HG03039 (cell line): Measurements from ENCODE around the gene SHISA5.

Experiments used
- ATAC-seq: cut with Tn5 transposase; IDR thresholded peaks from one replicate; pipeline ENCODE4 v1.9.1; 2021; ENCODE audit warnings: mild to moderate bottlenecking, moderate library complexity; ENCODE audit not compliant: unreplicated experiment

Gene SHISA5

GRCh38 chr3:48432411-48433371 lies 71.3 kb downstream of the SHISA5 start:
- ATAC-seq = no peak

DNA sequence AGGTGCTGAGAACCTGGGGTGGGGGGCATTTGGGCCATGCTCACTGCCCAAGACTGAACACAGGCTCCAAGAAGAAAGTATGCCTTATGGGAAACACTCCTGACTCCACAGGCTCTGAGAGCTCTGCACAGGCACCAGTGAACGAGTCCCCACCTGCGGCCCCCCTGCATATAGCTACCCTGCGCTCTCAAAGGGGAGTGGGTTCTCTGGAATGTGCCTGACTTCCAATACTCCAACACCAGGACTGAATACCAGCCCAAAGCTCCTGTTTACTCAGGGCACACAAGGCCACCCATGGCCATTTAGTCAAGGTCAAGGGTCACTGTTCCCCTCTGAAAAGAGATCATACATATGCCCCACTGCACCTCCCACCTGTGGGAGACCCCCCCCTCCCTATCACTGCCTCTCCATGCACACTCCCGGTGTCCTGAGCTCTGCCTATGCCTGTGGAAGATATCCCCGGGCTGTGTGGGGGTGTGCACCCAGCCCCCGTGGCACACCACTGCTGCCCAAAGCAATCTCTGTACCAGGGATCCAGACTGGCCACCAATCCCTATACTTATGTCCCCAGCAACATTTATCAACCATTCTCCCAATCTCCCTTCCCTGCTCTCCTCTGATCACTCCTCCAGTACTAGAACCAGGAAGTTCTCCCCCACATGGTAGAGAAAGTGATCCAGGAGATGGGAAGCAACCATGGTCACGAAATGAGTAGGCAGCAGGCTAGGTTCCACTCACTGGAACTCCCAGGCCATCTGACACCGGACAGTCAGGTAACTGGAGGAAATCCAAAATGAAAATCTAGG lies 72.5 kb downstream of the SHISA5 start:
- no peak for ATAC-seq

GRCh38 chr3:48430708-48431101 lies 73.3 kb downstream of the SHISA5 start:
- ATAC-seq = no peak

- no peak for ATAC-seq
Observed at GRCh38 chr3:48429960-48430707, 73.8 kb downstream of the SHISA5 start, which contains the start of gene PLXNB1. Gene PLXNB1, minus strand, starts transcription at chr3:48430086. Its CDS starts 5,475 bp downstream, at chr3:48424611.

DNA sequence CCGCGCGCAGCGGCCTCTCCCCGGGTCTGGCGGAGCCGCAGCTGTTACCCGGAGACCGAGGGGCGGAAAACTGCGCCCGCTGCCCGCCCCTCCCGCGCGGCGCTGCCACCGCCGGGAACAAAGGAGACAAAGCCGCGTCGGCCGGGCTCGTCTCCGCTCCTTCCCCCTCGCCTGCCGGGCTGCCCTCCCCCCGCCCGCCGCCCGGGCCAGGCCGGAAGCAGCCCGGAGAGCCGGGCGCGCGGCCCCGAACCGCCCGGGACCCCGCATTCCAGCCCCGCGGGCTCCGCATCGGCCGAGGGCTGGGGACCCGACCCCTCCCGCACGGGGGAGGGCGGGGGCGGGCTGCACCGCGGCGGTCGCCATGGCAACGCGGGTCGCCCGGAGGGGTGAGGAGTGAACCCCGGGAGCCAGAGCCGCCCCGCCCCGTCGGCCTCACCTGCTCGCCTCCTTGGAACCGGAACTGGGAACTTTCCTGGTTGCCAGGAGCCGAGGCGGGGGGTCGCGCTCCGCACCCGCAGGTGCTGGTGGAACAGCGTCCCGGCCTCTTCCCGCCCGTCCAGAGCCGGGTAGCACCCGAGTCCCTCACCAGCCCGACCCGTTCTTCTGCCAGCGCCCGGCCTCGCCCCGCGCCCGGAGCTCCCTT lies 74.5 kb downstream of the SHISA5 start:
- no peak for ATAC-seq

- no peak for ATAC-seq
Observed at GRCh38 chr3:48428572-48429316, 75.2 kb downstream of the SHISA5 start.

- ATAC-seq = no peak
Observed at GRCh38 chr3:48428088-48428571, 75.8 kb downstream of the SHISA5 start.

GRCh38 chr3:48427630-48427962 lies 76.4 kb downstream of the SHISA5 start:
- ATAC-seq = no peak

GRCh38 chr3:48426944-48427629 lies 76.9 kb downstream of the SHISA5 start:
- ATAC-seq = no peak

DNA sequence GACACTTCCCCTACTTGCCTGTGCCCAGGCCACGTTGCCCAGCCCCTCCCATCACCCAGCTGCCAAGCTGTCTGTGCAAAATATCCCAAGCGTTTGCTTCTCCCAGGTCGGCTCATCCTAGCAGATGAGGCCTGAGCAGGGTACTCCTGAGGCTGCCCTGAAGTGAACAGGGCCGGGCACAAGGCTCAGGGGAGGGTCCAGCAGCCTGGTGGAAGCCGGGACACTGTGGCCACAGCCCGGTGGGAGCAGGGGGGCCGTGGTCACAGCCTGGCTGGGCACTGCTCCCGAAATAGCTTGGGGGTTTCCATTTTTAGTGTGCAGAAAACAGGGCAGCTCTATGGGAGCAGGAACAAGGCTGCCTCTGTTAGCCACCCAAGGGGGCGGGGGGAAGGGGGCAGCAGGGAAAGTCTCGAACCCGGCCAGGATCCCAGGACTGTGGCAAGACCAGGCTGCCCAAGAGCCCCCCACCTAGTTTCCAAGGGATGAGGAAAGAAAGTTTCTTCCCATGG lies 77.5 kb downstream of the SHISA5 start:
- no peak for ATAC-seq

- ATAC-seq = no peak
Observed at GRCh38 chr3:48425281-48425812, 78.6 kb downstream of the SHISA5 start.

DNA sequence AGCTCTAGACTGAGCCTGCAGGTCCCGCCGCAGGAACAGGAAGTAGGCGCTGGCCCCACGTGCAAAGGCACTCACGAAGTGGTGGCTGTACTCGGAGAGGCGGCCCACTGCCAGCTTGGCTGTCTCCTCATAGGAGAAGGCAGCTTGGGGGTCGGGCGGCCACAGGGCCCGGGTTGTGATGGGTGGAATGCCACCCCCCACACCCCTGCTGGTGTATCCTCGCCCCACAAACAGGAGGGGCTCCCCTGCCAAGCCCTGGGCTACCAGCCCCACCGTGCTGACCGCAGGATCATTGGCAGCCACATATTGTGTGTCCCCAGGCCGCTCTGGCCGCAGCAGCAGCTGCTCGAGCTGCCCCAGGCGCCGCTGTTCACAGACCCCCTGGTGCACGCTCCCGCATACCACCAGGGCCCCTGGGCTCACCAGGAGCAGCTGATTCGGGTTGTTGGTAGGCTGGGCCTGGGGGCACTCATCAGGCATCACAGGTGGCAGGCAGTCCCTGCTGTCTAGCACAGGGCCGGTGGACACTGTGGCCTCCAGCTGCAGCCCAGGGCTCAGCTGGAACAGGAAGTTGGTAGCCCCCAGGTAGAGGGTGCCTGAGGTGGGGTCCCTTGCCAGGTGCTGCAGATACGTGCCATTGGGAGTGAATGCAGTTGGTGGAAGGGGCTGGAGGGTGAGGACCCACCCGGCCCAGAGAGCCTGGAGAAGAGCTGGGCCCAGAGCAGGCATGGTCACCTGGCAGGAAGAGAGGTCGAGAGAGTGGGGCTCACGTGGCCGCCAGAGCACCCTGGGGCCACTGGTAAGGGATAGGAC lies 79.9 kb downstream of the SHISA5 start:
- no peak for ATAC-seq

- no peak for ATAC-seq
Observed at GRCh38 chr3:48423241-48423882, 80.6 kb downstream of the SHISA5 start.

DNA sequence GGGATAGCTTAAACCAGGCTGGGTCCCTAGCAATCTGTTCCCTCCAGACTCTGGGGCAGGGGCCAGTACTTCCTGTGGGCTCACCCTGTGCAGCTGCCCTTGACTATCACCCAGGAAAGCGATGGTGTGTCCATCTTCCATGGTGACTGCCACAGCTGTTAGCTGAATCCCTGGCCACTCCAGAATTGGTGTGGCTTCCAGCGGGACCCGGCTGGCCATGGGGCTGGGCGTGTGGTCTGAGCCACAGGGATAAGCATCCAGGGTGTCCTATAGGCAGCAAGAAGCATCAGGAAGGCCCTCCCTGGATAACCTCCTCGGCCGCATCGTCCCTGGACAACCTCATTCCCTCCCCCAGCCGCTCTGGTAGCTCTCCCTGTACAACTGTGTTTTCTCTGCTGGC lies 81.3 kb downstream of the SHISA5 start:
- no peak for ATAC-seq

- ATAC-seq = no peak
Observed at GRCh38 chr3:48422272-48422671, 81.7 kb downstream of the SHISA5 start.

GRCh38 chr3:48420561-48420960 lies 83.4 kb downstream of the SHISA5 start:
- ATAC-seq = no peak

DNA sequence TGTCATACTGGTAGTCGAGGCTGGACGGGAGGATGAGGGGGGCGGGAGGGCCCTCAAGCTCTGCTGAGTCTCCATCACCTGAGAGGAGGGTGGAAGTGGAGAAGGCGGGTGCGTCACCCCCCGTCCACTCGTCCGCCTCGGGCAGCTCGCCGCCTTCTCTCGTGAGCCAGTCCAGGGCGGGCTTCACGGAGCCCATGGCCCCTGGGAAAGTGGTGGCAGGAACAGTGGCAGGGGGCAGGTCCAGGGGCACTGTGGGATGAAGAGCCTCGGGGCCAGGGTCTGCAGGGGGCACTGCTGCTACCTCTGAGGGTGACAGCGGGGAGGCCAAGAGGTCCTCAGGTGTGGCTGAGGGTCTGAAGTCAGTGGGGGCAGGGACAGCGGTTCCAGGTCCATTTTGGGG lies 84.4 kb downstream of the SHISA5 start:
- ATAC-seq = no peak
